Body of pancreas (tissue), 4 donors: ENCODE results near the gene CAPRIN2.

ENCODE experiments used
- CTCF ChIP-seq, 7 experiments: fragments of 450-650 bp in 4 of 7; fragments of 200-600 bp in 3 of 7; sonication (generic) in 3 of 7; IDR thresholded peaks; one replicate each; pipeline ENCODE4 v1.5.1; 2016 to 2019; ENCODE audit warnings: antibody characterized with exemption in 7 of 7
- POLR2A ChIP-seq, 3 donors: fragments of 450-650 bp; IDR thresholded peaks; one replicate each; pipeline ENCODE4 v1.6.1; 2016; ENCODE audit warnings: antibody characterized with exemption in 3 of 3, mild to moderate bottlenecking in 2 of 3

GRCh38 chr12:30796313-30796780 is 41.6 kb upstream of the CAPRIN2 start:
- TF ChIP-seq CTCF (IDR thresholded peaks at IDR 0.05) (peak in 1 of 7 experiments; percentile 9), POLR2A (IDR thresholded peaks at IDR 0.05) (no peak)
